HepG2 (cell line): ENCODE data around the gene REM2. TPM values are rescaled to one million over a fixed set of nuclear protein-coding genes. Genes with fewer than 3 reads are reported as not detected.
A peak's percentile ranks its signal among the peaks of the same experiment; 100 is the strongest.

Experiments used
- AKAP8 ChIP-seq: sonication (generic); formaldehyde crosslinking; IDR thresholded peaks from 2 replicates; pipeline ENCODE4 v1.5.1; 2020; ENCODE audit warnings: mild to moderate bottlenecking, missing genetic modification reagents
- CAMTA2 ChIP-seq: sonication (generic); formaldehyde crosslinking; IDR thresholded peaks from 2 replicates; pipeline ENCODE4 v1.4.0; 2020; ENCODE audit warnings: mild to moderate bottlenecking, missing genetic modification reagents, borderline replicate concordance
- FOXO1 ChIP-seq: sonication (generic); formaldehyde crosslinking; IDR thresholded peaks from 2 replicates; pipeline ENCODE4 v1.4.0; 2020; ENCODE audit warnings: missing genetic modification reagents
- KAT7 ChIP-seq: IDR thresholded peaks from 2 replicates; pipeline ENCODE4 v1.6.1; 2018; ENCODE audit warnings: borderline replicate concordance, missing compliant biosample characterization
- NFE2 ChIP-seq: sonication (generic); formaldehyde crosslinking; IDR thresholded peaks from 2 replicates; pipeline ENCODE4 v1.4.0; 2020; ENCODE audit warnings: missing genetic modification reagents
- ZBTB38 ChIP-seq: sonication (generic); formaldehyde crosslinking; IDR thresholded peaks from 2 replicates; pipeline ENCODE4 v1.5.1; 2020; ENCODE audit warnings: mild to moderate bottlenecking, missing genetic modification reagents
- ZMYM3 ChIP-seq: sonication (generic); formaldehyde crosslinking; IDR thresholded peaks from 2 replicates; pipeline ENCODE4 v1.5.1; 2020; ENCODE audit warnings: mild to moderate bottlenecking, missing genetic modification reagents
- polyA plus RNA-seq, 8 experiments: library from polyadenylated mRNA; depleted of rRNA in 3 of 8; stranded (reverse) in 7 of 8; unstranded in 1 of 8; fragments of >200 nt; fragmentation: Illumina TruSeq in 4 of 8; extraction: Trizol in 4 of 8; gene quantifications; 2 replicates each; pipeline versions ENCODE4 v1.2.1 to v1.2.3, GENCODE V29; 2011 to 2016; ENCODE audit warnings: low read depth in 4 of 8, missing spikeins in 1 of 8, mixed read lengths in 1 of 8; ENCODE audit not compliant: insufficient read depth in 1 of 8
- total RNA-seq, 5 experiments: library from RNA; depleted of rRNA; stranded (reverse); fragments of >200 nt; fragmentation: Illumina TruSeq; extraction: Trizol; gene quantifications; 2 replicates each; pipeline ENCODE4 v1.2.3, GENCODE V29; 2016; ENCODE audit warnings: low read depth in 1 of 5
- TF ChIP-seq, protein P1 (sequence below): sonication (generic); formaldehyde crosslinking; IDR thresholded peaks from 2 replicates; pipeline ENCODE4 v1.4.0; 2020; ENCODE audit warnings: missing genetic modification reagents
- TF ChIP-seq, protein P2 (sequence below): sonication (generic); formaldehyde crosslinking; IDR thresholded peaks from 2 replicates; pipeline ENCODE4 v1.4.0; 2020; ENCODE audit warnings: mild to moderate bottlenecking, missing genetic modification reagents
- TF ChIP-seq, protein P3 (sequence below): sonication (generic); formaldehyde crosslinking; IDR thresholded peaks from 2 replicates; pipeline ENCODE4 v1.5.0; 2020; ENCODE audit warnings: missing genetic modification reagents
- TF ChIP-seq, protein P4 (sequence below): sonication (generic); formaldehyde crosslinking; IDR thresholded peaks from 2 replicates; pipeline ENCODE4 v1.5.0; 2020; ENCODE audit warnings: mild to moderate bottlenecking, missing genetic modification reagents
- TF ChIP-seq, protein P5 (sequence below): sonication (generic); formaldehyde crosslinking; IDR thresholded peaks from 2 replicates; pipeline ENCODE4 v1.4.0; 2020; ENCODE audit warnings: mild to moderate bottlenecking, missing genetic modification reagents
- TF ChIP-seq, protein P6 (sequence below): sonication (generic); formaldehyde crosslinking; IDR thresholded peaks from 2 replicates; pipeline ENCODE4 v1.8.0; 2022; ENCODE audit warnings: mild to moderate bottlenecking, missing genetic modification reagents, borderline replicate concordance
- TF ChIP-seq, protein P7 (sequence below): sonication (generic); formaldehyde crosslinking; conservative IDR thresholded peaks from 2 replicates; pipeline ENCODE4 v1.8.1; 2023; ENCODE audit warnings: missing genetic modification reagents

Gene REM2
- total and polyA plus RNA-seq, 2 of the 13 experiments (the other 11 are each of a cell fraction or from before 2014, with no cell fraction given) = 0.20 TPM; not detected in 1

DNA sequence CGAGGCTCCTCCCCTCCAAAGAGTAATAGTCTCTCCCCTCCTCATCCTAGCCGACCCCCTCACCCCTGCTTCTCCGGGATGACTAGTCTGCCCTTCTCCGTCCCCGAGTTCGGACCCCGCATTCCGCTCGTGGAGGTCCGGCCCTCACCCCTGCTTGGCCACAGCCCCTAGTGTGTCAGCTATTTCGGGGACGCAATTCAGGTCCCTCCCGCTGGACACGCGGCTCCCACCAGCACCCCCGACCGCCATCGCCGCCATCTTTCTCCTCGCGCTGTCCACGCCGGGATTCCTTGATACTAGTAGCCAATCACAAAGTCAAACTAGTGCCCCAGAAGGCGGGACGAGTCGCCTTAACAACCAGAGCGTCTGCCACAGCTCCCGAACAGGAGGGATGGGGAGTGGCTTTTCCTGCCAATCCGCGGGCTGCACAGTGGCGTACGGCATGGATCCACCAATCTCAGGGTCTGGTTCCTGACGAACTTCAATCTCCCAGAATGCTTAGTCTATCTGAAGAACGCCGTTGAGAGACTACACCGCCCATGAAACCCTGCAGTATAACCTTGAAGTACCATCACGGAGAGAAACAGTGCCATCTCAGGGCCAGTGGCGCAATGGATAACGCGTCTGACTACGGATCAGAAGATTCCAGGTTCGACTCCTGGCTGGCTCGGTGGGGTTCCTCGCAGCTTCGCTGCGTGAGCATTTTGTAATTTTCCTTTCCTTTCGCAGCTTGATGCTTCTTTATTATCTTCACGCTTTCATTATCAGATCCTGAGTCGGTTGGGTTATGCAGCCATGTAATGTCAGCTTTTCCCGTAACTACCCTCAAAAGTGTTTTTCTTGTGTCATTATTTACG is 46.3 kb downstream of the REM2 start, which contains the start of gene PRMT5 (continued):
- TF ChIP-seq, protein P1, sequence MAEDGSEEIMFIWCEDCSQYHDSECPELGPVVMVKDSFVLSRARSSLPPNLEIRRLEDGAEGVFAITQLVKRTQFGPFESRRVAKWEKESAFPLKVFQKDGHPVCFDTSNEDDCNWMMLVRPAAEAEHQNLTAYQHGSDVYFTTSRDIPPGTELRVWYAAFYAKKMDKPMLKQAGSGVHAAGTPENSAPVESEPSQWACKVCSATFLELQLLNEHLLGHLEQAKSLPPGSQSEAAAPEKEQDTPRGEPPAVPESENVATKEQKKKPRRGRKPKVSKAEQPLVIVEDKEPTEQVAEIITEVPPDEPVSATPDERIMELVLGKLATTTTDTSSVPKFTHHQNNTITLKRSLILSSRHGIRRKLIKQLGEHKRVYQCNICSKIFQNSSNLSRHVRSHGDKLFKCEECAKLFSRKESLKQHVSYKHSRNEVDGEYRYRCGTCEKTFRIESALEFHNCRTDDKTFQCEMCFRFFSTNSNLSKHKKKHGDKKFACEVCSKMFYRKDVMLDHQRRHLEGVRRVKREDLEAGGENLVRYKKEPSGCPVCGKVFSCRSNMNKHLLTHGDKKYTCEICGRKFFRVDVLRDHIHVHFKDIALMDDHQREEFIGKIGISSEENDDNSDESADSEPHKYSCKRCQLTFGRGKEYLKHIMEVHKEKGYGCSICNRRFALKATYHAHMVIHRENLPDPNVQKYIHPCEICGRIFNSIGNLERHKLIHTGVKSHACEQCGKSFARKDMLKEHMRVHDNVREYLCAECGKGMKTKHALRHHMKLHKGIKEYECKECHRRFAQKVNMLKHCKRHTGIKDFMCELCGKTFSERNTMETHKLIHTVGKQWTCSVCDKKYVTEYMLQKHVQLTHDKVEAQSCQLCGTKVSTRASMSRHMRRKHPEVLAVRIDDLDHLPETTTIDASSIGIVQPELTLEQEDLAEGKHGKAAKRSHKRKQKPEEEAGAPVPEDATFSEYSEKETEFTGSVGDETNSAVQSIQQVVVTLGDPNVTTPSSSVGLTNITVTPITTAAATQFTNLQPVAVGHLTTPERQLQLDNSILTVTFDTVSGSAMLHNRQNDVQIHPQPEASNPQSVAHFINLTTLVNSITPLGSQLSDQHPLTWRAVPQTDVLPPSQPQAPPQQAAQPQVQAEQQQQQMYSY (CRISPR knock-in tag) = peak; percentile 41; the same call in 1 of the 2 replicates
- TF ChIP-seq ZBTB38 (CRISPR knock-in tag) = peak; percentile 91
- TF ChIP-seq, protein P2, sequence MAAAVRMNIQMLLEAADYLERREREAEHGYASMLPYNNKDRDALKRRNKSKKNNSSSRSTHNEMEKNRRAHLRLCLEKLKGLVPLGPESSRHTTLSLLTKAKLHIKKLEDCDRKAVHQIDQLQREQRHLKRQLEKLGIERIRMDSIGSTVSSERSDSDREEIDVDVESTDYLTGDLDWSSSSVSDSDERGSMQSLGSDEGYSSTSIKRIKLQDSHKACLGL (CRISPR knock-in tag) = peak; percentile 97
- TF ChIP-seq, protein P3, sequence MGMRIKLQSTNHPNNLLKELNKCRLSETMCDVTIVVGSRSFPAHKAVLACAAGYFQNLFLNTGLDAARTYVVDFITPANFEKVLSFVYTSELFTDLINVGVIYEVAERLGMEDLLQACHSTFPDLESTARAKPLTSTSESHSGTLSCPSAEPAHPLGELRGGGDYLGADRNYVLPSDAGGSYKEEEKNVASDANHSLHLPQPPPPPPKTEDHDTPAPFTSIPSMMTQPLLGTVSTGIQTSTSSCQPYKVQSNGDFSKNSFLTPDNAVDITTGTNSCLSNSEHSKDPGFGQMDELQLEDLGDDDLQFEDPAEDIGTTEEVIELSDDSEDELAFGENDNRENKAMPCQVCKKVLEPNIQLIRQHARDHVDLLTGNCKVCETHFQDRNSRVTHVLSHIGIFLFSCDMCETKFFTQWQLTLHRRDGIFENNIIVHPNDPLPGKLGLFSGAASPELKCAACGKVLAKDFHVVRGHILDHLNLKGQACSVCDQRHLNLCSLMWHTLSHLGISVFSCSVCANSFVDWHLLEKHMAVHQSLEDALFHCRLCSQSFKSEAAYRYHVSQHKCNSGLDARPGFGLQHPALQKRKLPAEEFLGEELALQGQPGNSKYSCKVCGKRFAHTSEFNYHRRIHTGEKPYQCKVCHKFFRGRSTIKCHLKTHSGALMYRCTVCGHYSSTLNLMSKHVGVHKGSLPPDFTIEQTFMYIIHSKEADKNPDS (CRISPR knock-in tag) = peak; percentile 31; the same call in 1 of the 2 replicates
- TF ChIP-seq, protein P4, sequence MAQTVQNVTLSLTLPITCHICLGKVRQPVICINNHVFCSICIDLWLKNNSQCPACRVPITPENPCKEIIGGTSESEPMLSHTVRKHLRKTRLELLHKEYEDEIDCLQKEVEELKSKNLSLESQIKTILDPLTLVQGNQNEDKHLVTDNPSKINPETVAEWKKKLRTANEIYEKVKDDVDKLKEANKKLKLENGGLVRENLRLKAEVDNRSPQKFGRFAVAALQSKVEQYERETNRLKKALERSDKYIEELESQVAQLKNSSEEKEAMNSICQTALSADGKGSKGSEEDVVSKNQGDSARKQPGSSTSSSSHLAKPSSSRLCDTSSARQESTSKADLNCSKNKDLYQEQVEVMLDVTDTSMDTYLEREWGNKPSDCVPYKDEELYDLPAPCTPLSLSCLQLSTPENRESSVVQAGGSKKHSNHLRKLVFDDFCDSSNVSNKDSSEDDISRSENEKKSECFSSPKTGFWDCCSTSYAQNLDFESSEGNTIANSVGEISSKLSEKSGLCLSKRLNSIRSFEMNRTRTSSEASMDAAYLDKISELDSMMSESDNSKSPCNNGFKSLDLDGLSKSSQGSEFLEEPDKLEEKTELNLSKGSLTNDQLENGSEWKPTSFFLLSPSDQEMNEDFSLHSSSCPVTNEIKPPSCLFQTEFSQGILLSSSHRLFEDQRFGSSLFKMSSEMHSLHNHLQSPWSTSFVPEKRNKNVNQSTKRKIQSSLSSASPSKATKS (CRISPR knock-in tag) = no peak
- TF ChIP-seq, protein P5, sequence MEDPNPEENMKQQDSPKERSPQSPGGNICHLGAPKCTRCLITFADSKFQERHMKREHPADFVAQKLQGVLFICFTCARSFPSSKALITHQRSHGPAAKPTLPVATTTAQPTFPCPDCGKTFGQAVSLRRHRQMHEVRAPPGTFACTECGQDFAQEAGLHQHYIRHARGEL (CRISPR knock-in tag) = peak; percentile 78; the same call in 1 of the 2 replicates
- peak; percentile 96; the same call in 1 of the 2 replicates for TF ChIP-seq CAMTA2
- peak; percentile 79; the same call in 1 of the 2 replicates for TF ChIP-seq AKAP8 (CRISPR knock-in tag)
- peak; percentile 34; the same call in 1 of the 2 replicates for TF ChIP-seq NFE2 (CRISPR knock-in tag)
- TF ChIP-seq, protein P6, sequence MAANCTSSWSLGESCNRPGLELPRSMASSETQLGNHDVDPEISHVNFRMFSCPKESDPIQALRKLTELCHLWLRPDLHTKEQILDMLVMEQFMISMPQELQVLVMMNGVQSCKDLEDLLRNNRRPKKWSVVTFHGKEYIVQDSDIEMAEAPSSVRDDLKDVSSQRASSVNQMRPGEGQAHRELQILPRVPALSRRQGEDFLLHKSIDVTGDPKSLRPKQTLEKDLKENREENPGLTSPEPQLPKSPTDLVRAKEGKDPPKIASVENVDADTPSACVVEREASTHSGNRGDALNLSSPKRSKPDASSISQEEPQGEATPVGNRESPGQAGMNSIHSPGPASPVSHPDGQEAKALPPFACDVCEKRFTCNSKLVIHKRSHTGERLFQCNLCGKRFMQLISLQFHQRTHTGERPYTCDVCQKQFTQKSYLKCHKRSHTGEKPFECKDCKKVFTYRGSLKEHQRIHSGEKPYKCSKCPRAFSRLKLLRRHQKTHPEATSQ = peak; percentile 93
- TF ChIP-seq FOXO1 (CRISPR knock-in tag) = peak; percentile 84
- peak; percentile 88; the same call in 1 of the 2 replicates for TF ChIP-seq KAT7 (CRISPR knock-in tag)
- TF ChIP-seq, protein P7, sequence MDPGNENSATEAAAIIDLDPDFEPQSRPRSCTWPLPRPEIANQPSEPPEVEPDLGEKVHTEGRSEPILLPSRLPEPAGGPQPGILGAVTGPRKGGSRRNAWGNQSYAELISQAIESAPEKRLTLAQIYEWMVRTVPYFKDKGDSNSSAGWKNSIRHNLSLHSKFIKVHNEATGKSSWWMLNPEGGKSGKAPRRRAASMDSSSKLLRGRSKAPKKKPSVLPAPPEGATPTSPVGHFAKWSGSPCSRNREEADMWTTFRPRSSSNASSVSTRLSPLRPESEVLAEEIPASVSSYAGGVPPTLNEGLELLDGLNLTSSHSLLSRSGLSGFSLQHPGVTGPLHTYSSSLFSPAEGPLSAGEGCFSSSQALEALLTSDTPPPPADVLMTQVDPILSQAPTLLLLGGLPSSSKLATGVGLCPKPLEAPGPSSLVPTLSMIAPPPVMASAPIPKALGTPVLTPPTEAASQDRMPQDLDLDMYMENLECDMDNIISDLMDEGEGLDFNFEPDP (CRISPR knock-in tag) = no peak
- peak; percentile 64; the same call in 1 of the 2 replicates for TF ChIP-seq ZMYM3 (CRISPR knock-in tag)
